Hippocampal formation (tissue), 2 donors: Measurements from ENCODE around the gene KCNQ1.

ENCODE experiments used
- DNase-seq, 2 donors: peaks; one replicate each; lab custom pipeline; 2025; lab: John Stamatoyannopoulos, UW

KCNQ1 gene

GRCh38 chr11:2442589-2442988, 2.2 kb upstream of the KCNQ1 start:
- no peak for DNase-seq

GRCh38 chr11:2443406-2443805, 1.4 kb upstream of the KCNQ1 start:
- DNase-seq = no peak

- no peak for DNase-seq
Measured at GRCh38 chr11:2443881-2444820, 657 bp upstream of the KCNQ1 start, which contains the start of gene TRPM5. TRPM5 (minus strand) TSS chr11:2444514; CDS start chr11:2423036, 21,478 bp downstream.

GRCh38 chr11:2445746-2446551, 1.1 kb downstream of the KCNQ1 start:
- DNase-seq = no peak

GRCh38 chr11:2446590-2447252, 1.9 kb downstream of the KCNQ1 start:
- no peak for DNase-seq

GRCh38 chr11:2447253-2447950, 2.6 kb downstream of the KCNQ1 start:
- no peak for DNase-seq

- no peak for DNase-seq
Measured at GRCh38 chr11:2447951-2448650, 3.3 kb downstream of the KCNQ1 start.

- DNase-seq = no peak
Measured at GRCh38 chr11:2448661-2449547, 4.1 kb downstream of the KCNQ1 start.

GRCh38 chr11:2449548-2450320, 4.9 kb downstream of the KCNQ1 start:
- no peak for DNase-seq

GRCh38 chr11:2450321-2451041, 5.7 kb downstream of the KCNQ1 start:
- no peak for DNase-seq

GRCh38 chr11:2451336-2451735, 6.5 kb downstream of the KCNQ1 start:
- no peak for DNase-seq

GRCh38 chr11:2451916-2452315, 7.1 kb downstream of the KCNQ1 start:
- no peak for DNase-seq

GRCh38 chr11:2452321-2453012, 7.7 kb downstream of the KCNQ1 start:
- DNase-seq = no peak

GRCh38 chr11:2453436-2453835, 8.6 kb downstream of the KCNQ1 start:
- DNase-seq = no peak

- DNase-seq = no peak
Measured at GRCh38 chr11:2458321-2458720, 13.5 kb downstream of the KCNQ1 start.

GRCh38 chr11:2459016-2459725, 14.4 kb downstream of the KCNQ1 start:
- no peak for DNase-seq
